Dendritic cell treated with granulocyte-macrophage colony-stimulating factor and Interleukin-4, amounts not matched to agents 40 ng/mL and 50 ng/mL, for 4 days (primary cell): ENCODE results near the gene CCPG1.
"Not testable (repeated sequence)": the region's sequence is repeated elsewhere in the genome, so short reads cannot be mapped to it uniquely, and the experiment has no call there.

Experiments used
- H3K27ac Mint-ChIP-seq: one replicate; pipeline ENCODE4 v1.8.0; 2022; ENCODE audit warnings: mild to moderate bottlenecking, mixed read lengths
- H3K27me3 Mint-ChIP-seq: one replicate; pipeline ENCODE4 v1.8.0; 2022; ENCODE audit warnings: mild to moderate bottlenecking, mixed read lengths
- H3K36me3 Mint-ChIP-seq: one replicate; pipeline ENCODE4 v1.8.0; 2022; ENCODE audit warnings: low read depth, mixed read lengths
- H3K4me1 Mint-ChIP-seq: one replicate; pipeline ENCODE4 v1.8.0; 2022; ENCODE audit warnings: low read depth, mixed read lengths
- H3K4me3 Mint-ChIP-seq: one replicate; pipeline ENCODE4 v1.8.0; 2022; ENCODE audit warnings: mild to moderate bottlenecking, moderate library complexity, mixed read lengths
- H3K9me3 Mint-ChIP-seq: one replicate; pipeline ENCODE4 v1.8.0; 2022; ENCODE audit warnings: mixed read lengths
- intact Hi-C: fragments of 100-400 bp; cut with micrococcal nuclease; formaldehyde crosslinking; loops from one replicate; pipeline ENCODE4 v1.15.0; 2022

Gene CCPG1

GRCh38 chr15:55408012-55408928, at the start of gene CCPG1, which contains the start of gene PIERCE2:
CCPG1 (minus strand) TSS chr15:55408359; CDS start chr15:55389424, 18,935 bp downstream.
PIERCE2 (plus strand) TSS chr15:55408495; CDS start chr15:55408769, 274 bp downstream.
- Mint-ChIP-seq H3K4me1 (peaks cover 18% of the 10 kb centered on the region), H3K4me3 (peak within 1 kb of the TSS; percentile 88), H3K27me3 (no peaks in the 10 kb centered on the region), H3K27ac (peak within 1 kb of the TSS; percentile 87), H3K36me3 (peaks cover 13% of the 10 kb centered on the region), H3K9me3 (no peaks in the 10 kb centered on the region)
- intact Hi-C loops: loop anchor here (5.0 kb wide), 2 partner anchors 41 to 86 kb away; no protein-coding TSS in a partner anchor

- H3K27me3 Mint-ChIP-seq: no peaks in the 10 kb centered on the region
- H3K36me3 Mint-ChIP-seq: no peaks in the 10 kb centered on the region
- peaks cover 16% of the 10 kb centered on the region for H3K9me3 Mint-ChIP-seq
- H3K4me1 Mint-ChIP-seq: no peaks in the 10 kb centered on the region
- H3K4me3 Mint-ChIP-seq: no peak overlapping the region
- H3K27ac Mint-ChIP-seq: no peak overlapping the region
- intact Hi-C loops: no loop called here
Observed at GRCh38 chr15:55457401-55458022, 49.4 kb upstream of the CCPG1 start.

GRCh38 chr15:55447030-55447394, 38.9 kb upstream of the CCPG1 start:
- H3K4me1 Mint-ChIP-seq, H3K27ac Mint-ChIP-seq, intact Hi-C loops, H3K36me3 Mint-ChIP-seq, H3K4me3 Mint-ChIP-seq, H3K27me3 Mint-ChIP-seq: not testable (repeated sequence)
- peaks cover 26% of the 10 kb centered on the region for H3K9me3 Mint-ChIP-seq

- H3K27ac Mint-ChIP-seq, H3K27me3 Mint-ChIP-seq, H3K4me1 Mint-ChIP-seq, H3K4me3 Mint-ChIP-seq, intact Hi-C loops, H3K36me3 Mint-ChIP-seq: not testable (repeated sequence)
- H3K9me3 Mint-ChIP-seq: peaks cover 26% of the 10 kb centered on the region
Observed at GRCh38 chr15:55446379-55447029, 38.3 kb upstream of the CCPG1 start.

GRCh38 chr15:55445936-55446335, 37.8 kb upstream of the CCPG1 start:
- intact Hi-C loops, H3K36me3 Mint-ChIP-seq, H3K27me3 Mint-ChIP-seq, H3K27ac Mint-ChIP-seq, H3K4me3 Mint-ChIP-seq, H3K4me1 Mint-ChIP-seq: not testable (repeated sequence)
- peaks cover 26% of the 10 kb centered on the region for H3K9me3 Mint-ChIP-seq

GRCh38 chr15:55443141-55443540, 35.0 kb upstream of the CCPG1 start:
- H3K4me3 Mint-ChIP-seq, H3K27ac Mint-ChIP-seq, intact Hi-C loops, H3K4me1 Mint-ChIP-seq, H3K27me3 Mint-ChIP-seq, H3K36me3 Mint-ChIP-seq: not testable (repeated sequence)
- peaks cover 26% of the 10 kb centered on the region for H3K9me3 Mint-ChIP-seq

GRCh38 chr15:55434989-55435825, 27.0 kb upstream of the CCPG1 start:
- intact Hi-C loops: loop anchor here (2.0 kb wide), 1 partner anchor 216 kb away; no protein-coding TSS in a partner anchor
- Mint-ChIP-seq H3K27me3 (no peaks in the 10 kb centered on the region), H3K4me1 (no peaks in the 10 kb centered on the region), H3K27ac (no peak overlapping the region), H3K36me3 (no peaks in the 10 kb centered on the region), H3K4me3 (no peak overlapping the region), H3K9me3 (no peaks in the 10 kb centered on the region)

GRCh38 chr15:55422089-55422488, 13.9 kb upstream of the CCPG1 start:
- H3K9me3 Mint-ChIP-seq: no peaks in the 10 kb centered on the region
- no peaks in the 10 kb centered on the region for H3K27me3 Mint-ChIP-seq
- no peaks in the 10 kb centered on the region for H3K36me3 Mint-ChIP-seq
- peaks cover 20% of the 10 kb centered on the region for H3K4me1 Mint-ChIP-seq
- H3K27ac Mint-ChIP-seq: no peak overlapping the region
- no peak overlapping the region for H3K4me3 Mint-ChIP-seq
- intact Hi-C loops: no loop called here

GRCh38 chr15:55420171-55420866, 12.2 kb upstream of the CCPG1 start:
- Mint-ChIP-seq H3K4me1 (peaks cover 21% of the 10 kb centered on the region), H3K27ac (no peak overlapping the region), H3K9me3 (no peaks in the 10 kb centered on the region), H3K27me3 (no peaks in the 10 kb centered on the region), H3K4me3 (no peak overlapping the region), H3K36me3 (no peaks in the 10 kb centered on the region)
- intact Hi-C loops: no loop called here

GRCh38 chr15:55417678-55418077, 9.5 kb upstream of the CCPG1 start:
- H3K27me3 Mint-ChIP-seq, H3K4me3 Mint-ChIP-seq, intact Hi-C loops, H3K36me3 Mint-ChIP-seq, H3K9me3 Mint-ChIP-seq: not testable (repeated sequence)
- Mint-ChIP-seq H3K27ac (peak overlapping the region; percentile 11), H3K4me1 (peaks cover 21% of the 10 kb centered on the region)

- H3K27ac Mint-ChIP-seq: peak overlapping the region; percentile 87
- not testable (repeated sequence) for H3K4me3 Mint-ChIP-seq, H3K9me3 Mint-ChIP-seq, H3K27me3 Mint-ChIP-seq
- peaks cover 13% of the 10 kb centered on the region for H3K36me3 Mint-ChIP-seq
- peaks cover 18% of the 10 kb centered on the region for H3K4me1 Mint-ChIP-seq
- intact Hi-C loops: loop anchor here (5.0 kb wide), 2 partner anchors 42 to 87 kb away; no protein-coding TSS in a partner anchor
Observed at GRCh38 chr15:55408976-55409375, 817 bp upstream of the CCPG1 start.

- Mint-ChIP-seq H3K4me1 (peaks cover 25% of the 10 kb centered on the region), H3K4me3 (peak overlapping the region; percentile 88), H3K27ac (peak overlapping the region; percentile 87), H3K27me3 (no peaks in the 10 kb centered on the region), H3K36me3 (peaks cover 13% of the 10 kb centered on the region), H3K9me3 (no peaks in the 10 kb centered on the region)
- intact Hi-C loops: loop anchor here (5.0 kb wide), 2 partner anchors 40 to 85 kb away; no protein-coding TSS in a partner anchor
Observed at GRCh38 chr15:55407498-55408011, 604 bp downstream of the CCPG1 start.
